Tibial artery (tissue), 4 donors: ENCODE data around the gene ENDOV.

Experiments
- DNase-seq, 2 donors: peaks; one replicate each; pipeline ENCODE4 v3.0.0-alpha.2; 2019
- H3K27ac ChIP-seq, 2 donors: fragments of 200-600 bp; sonication (generic) in 1 of 2; 1 replicate in 1 of 2; 2 replicates in 1 of 2; pipeline ENCODE4 v1.5.1; 2018 to 2019; ENCODE audit warnings: mild to moderate bottlenecking in 1 of 2
- H3K27me3 ChIP-seq, 2 donors: fragments of 200-600 bp; sonication (generic) in 1 of 2; one replicate each; pipeline versions ENCODE4 v1.5.1 to v1.6.0; 2016 to 2019
- H3K36me3 ChIP-seq, 3 donors: fragments of 200-600 bp; sonication (generic) in 2 of 3; one replicate each; pipeline ENCODE4 v1.5.1; 2016 to 2019; ENCODE audit warnings: mild to moderate bottlenecking in 2 of 3
- H3K4me1 ChIP-seq, 4 donors: fragments of 200-600 bp; sonication (generic) in 2 of 4; 1 replicate in 3 of 4; 2 replicates in 1 of 4; pipeline ENCODE4 v1.5.1; 2016 to 2019
- H3K4me3 ChIP-seq, 2 donors: fragments of 200-600 bp; sonication (generic) in 1 of 2; 1 replicate in 1 of 2; 2 replicates in 1 of 2; pipeline ENCODE4 v1.5.1; 2018 to 2019; ENCODE audit warnings: mild to moderate bottlenecking in 2 of 2
- H3K9me3 ChIP-seq, 3 donors: fragments of 200-600 bp; sonication (generic) in 1 of 3; one replicate each; pipeline ENCODE4 v1.5.1; 2016 to 2019
- CTCF ChIP-seq, 2 experiments: fragments of 200-600 bp in 1 of 2; fragments of 450-650 bp in 1 of 2; IDR thresholded peaks; one replicate each; pipeline ENCODE4 v1.5.1; 2017 to 2019; ENCODE audit warnings: antibody characterized with exemption in 2 of 2, mild to moderate bottlenecking in 1 of 2, moderate library complexity in 1 of 2
- intact Hi-C: fragments of 100-400 bp; cut with DNase I; formaldehyde crosslinking; loops from one replicate; pipeline ENCODE4 v1.15.0; 2023; ENCODE audit warnings: low total_unique reads

The ENDOV gene

DNA sequence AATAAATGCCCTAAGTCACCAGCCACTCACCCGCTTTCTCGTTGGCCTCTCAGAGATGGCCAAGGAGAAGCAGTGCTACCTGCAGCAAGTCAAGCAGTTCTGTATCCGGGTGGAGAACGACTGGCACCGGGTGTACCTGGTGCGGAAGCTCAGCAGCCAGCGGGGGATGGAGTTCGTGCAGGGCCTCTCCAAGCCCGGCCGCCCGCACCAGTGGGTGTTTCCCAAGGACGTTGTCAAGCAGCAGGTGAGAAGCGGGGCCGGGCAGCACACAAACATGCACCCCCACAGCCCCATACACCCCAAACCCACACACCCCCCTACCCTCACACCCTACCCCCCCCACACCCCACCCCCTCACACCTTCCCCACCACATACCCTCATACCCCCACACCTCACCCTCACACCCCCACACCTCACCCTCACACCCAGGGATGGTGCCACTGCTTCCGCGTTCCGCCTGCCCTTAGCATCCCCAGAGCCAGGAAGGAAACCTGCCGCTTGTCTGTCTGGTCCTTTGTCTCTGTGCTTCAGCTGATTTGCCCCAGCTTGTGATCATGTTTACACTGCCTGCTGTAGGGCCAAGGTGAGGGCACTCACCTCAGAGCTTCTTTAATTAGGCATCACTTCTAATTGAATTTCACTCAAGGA, 41.9 kb upstream of the ENDOV start:
- H3K9me3 ChIP-seq: no peaks in the 10 kb centered on the region
- TF ChIP-seq CTCF (IDR thresholded peaks at IDR 0.05): no peak
- intact Hi-C loops: no loop called here
- no peaks in the 10 kb centered on the region for H3K27me3 ChIP-seq
- H3K36me3 ChIP-seq: peaks cover 98 to 100% (median 98%) of the 10 kb centered on the region in 3 donors
- no peaks in the 10 kb centered on the region for H3K4me1 ChIP-seq
- no peak overlapping the region for H3K27ac ChIP-seq
- H3K4me3 ChIP-seq: no peak overlapping the region
- peak in 1 of 2 donors; percentile 16 for DNase-seq

DNA sequence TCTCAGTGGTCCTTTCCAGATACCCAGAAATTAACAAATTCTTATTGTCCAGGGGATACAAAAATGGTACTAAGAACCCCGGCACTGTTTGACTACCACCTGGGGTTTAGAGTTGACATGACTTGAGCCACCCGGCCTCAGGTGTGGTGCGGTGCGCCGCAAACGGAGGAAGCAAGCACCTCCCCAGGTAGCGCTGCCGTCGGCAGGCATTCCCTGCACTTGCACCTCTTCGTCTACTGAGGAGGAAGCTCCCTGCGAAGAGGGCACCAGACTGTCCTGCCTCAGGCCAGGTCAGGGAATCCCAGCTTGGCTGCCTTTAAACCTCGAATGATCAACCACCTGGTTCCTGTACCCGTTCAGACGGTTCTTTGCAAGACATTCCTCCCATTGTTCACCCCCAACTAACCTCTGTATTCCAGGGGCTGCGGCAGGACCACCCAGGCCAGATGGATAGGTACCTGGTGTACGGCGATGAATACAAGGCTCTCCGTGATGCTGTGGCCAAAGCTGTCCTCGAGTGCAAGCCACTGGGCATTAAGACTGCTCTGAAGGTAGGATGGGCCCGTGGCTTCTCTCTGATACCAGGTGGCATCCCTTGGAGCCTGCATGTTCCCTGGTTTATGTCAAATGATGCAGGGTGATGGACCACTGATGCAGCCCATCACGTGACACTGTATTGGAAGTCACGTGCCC, 40.8 kb upstream of the ENDOV start:
- no peaks in the 10 kb centered on the region for H3K9me3 ChIP-seq
- H3K36me3 ChIP-seq: peaks cover 91 to 100% (median 98%) of the 10 kb centered on the region in 3 donors
- H3K27ac ChIP-seq: no peak overlapping the region
- H3K4me3 ChIP-seq: no peak overlapping the region
- intact Hi-C loops: no loop called here
- no peak for TF ChIP-seq CTCF (IDR thresholded peaks at IDR 0.05)
- peak in 1 of 2 donors; percentile 29 for DNase-seq
- no peaks in the 10 kb centered on the region for H3K27me3 ChIP-seq
- no peaks in the 10 kb centered on the region for H3K4me1 ChIP-seq

DNA sequence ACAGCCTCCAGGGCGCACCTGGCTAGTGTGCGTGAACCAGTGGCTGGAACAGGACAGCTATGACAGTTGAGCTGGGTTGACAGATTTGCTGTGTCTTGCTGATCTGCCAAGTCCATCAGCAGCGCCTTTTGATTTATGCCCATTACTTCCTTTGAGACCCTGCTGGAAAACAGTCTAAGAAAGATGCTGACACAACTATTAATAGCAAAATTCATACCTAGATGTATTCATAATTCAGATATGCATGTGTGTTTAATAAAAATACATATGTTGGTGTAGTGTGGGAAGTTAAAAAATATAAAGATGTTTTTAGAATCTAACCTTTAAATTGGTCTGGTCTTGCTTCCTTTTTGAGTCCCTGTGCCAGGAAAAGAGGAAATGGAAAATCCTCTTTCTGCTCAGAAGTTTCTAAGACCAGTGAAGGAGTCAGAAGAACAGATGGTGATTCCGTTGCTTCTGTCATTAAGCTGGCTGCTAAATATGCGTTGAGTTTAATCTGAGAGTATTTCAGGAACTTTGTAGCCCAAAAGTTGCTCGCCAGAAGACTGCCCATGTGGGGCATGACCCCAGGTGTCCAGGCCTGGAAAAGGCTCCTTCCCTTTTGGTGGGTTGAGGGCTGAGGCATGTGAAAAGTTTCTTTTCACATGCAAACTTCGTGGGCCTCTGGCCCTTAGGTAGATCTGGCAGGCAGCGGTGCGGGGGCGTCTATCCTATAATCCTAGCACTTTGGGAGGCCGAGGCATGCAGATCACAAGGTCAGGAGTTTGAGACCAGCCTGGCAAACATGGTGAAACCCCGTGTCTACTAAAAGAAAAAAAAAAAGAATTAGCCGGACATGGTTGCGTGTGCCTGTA, 40.0 kb upstream of the ENDOV start:
- peak in 1 of 2 donors; percentile 21 for DNase-seq
- peaks cover 89 to 100% (median 98%) of the 10 kb centered on the region in 3 donors for H3K36me3 ChIP-seq
- no peak for TF ChIP-seq CTCF (IDR thresholded peaks at IDR 0.05)
- H3K4me1 ChIP-seq: no peaks in the 10 kb centered on the region
- no peaks in the 10 kb centered on the region for H3K27me3 ChIP-seq
- intact Hi-C loops: no loop called here
- no peak overlapping the region for H3K4me3 ChIP-seq
- H3K9me3 ChIP-seq: no peaks in the 10 kb centered on the region
- no peak overlapping the region for H3K27ac ChIP-seq

DNA sequence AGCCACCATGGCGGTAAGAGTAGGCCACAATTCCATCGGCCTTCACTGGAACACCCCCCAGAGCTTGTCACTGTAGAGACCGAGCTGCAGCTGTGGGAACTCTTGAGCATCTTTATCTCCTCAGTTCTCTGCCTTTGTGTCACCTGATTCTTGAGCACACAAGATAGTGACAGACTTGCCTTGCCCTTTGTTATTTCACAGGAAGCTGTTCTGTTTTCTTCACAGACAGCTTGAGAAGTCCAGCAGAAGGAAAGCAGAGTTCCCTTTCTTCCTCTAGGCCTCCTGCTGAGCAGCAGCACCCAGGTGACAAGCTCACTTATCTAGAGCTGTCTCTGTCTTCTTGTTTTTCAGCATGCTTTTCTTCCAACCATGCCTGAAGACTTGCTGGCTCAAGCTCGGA, 38.4 kb upstream of the ENDOV start:
- peaks cover 89 to 100% (median 98%) of the 10 kb centered on the region in 3 donors for H3K36me3 ChIP-seq
- H3K27ac ChIP-seq: no peak overlapping the region
- no peak for TF ChIP-seq CTCF (IDR thresholded peaks at IDR 0.05)
- H3K4me3 ChIP-seq: no peak overlapping the region
- no peaks in the 10 kb centered on the region for H3K27me3 ChIP-seq
- intact Hi-C loops: no loop called here
- no peaks in the 10 kb centered on the region for H3K4me1 ChIP-seq
- H3K9me3 ChIP-seq: no peaks in the 10 kb centered on the region
- DNase-seq: peak in 1 of 2 donors; percentile 40

- Histone ChIP-seq H3K27ac (no peak overlapping the region), H3K9me3 (no peaks in the 10 kb centered on the region), H3K4me1 (no peaks in the 10 kb centered on the region), H3K4me3 (no peak overlapping the region), H3K27me3 (no peaks in the 10 kb centered on the region), H3K36me3 (peaks cover 88 to 100% (median 98%) of the 10 kb centered on the region in 3 donors)
- TF ChIP-seq CTCF (IDR thresholded peaks at IDR 0.05): no peak
- intact Hi-C loops: no loop called here
- DNase-seq: peak in 1 of 2 donors; percentile 31
Observed at GRCh38 chr17:80377798-80378197, 37.2 kb upstream of the ENDOV start.
